H9 (cell line): ENCODE data around the gene SRGAP2C. TPM values are rescaled to one million over a fixed set of nuclear protein-coding genes. Genes with fewer than 3 reads are reported as not detected.
"Not testable (repeated sequence)": the region's sequence is repeated elsewhere in the genome, so short reads cannot be mapped to it uniquely, and the experiment has no call there.

Source experiments
- DNase-seq: peaks from one replicate; pipeline ENCODE4 v3.0.0-alpha.2; 2017
- H2AFZ ChIP-seq: one replicate; pipeline ENCODE4 v1.6.1; 2013; ENCODE audit warnings: mild to moderate bottlenecking, low read length, control low read depth, moderate library complexity
- H2AK5ac ChIP-seq: 2 replicates; pipeline ENCODE4 v1.6.1; 2013; ENCODE audit warnings: low read length, control low read depth, mixed read lengths; ENCODE audit not compliant: insufficient read length
- H2BK120ac ChIP-seq: one replicate; pipeline ENCODE4 v1.6.1; 2013; ENCODE audit warnings: low read depth, mild to moderate bottlenecking, low read length, control low read depth, inconsistent platforms; ENCODE audit not compliant: poor library complexity, severe bottlenecking
- H2BK12ac ChIP-seq: 2 replicates; pipeline ENCODE4 v1.6.1; 2013; ENCODE audit warnings: low read length, control low read depth, mixed read lengths, low read depth; ENCODE audit not compliant: insufficient read length
- H2BK15ac ChIP-seq: 2 replicates; pipeline ENCODE4 v1.6.1; 2013; ENCODE audit warnings: low read depth, low read length, control low read depth
- H2BK20ac ChIP-seq: one replicate; pipeline ENCODE4 v1.6.1; 2013; ENCODE audit warnings: low read depth, mild to moderate bottlenecking, low read length, control low read depth, inconsistent platforms; ENCODE audit not compliant: poor library complexity, severe bottlenecking
- H2BK5ac ChIP-seq: 2 replicates; pipeline ENCODE4 v1.6.1; 2013; ENCODE audit warnings: low read length, control low read depth, mixed read lengths; ENCODE audit not compliant: insufficient read length
- H3K14ac ChIP-seq: 2 replicates; pipeline ENCODE4 v1.6.1; 2013; ENCODE audit warnings: low read length, control low read depth; ENCODE audit not compliant: insufficient read depth
- H3K18ac ChIP-seq: 2 replicates; pipeline ENCODE4 v1.6.1; 2013; ENCODE audit warnings: low read depth, mild to moderate bottlenecking, mixed read lengths, low read length, control low read depth; ENCODE audit not compliant: insufficient read length
- H3K23ac ChIP-seq: 2 replicates; pipeline ENCODE4 v1.6.1; 2013; ENCODE audit warnings: low read length, control low read depth, mixed read lengths, low read depth; ENCODE audit not compliant: insufficient read length
- H3K23me2 ChIP-seq: 2 replicates; pipeline ENCODE4 v1.6.1; 2013; ENCODE audit warnings: low read depth, mild to moderate bottlenecking, mixed read lengths, low read length, control low read depth; ENCODE audit not compliant: insufficient read length, poor library complexity, severe bottlenecking
- H3K27ac ChIP-seq: 2 replicates; pipeline ENCODE4 v1.5.1; 2013; ENCODE audit warnings: low read length, control low read depth, mixed read lengths, low read depth; ENCODE audit not compliant: insufficient read length
- H3K27me3 ChIP-seq: 2 replicates; pipeline ENCODE4 v1.6.1; 2013; ENCODE audit warnings: low read length, control low read depth, inconsistent platforms; ENCODE audit not compliant: insufficient read depth
- H3K4ac ChIP-seq: 2 replicates; pipeline ENCODE4 v1.6.1; 2013; ENCODE audit warnings: low read depth, mild to moderate bottlenecking, control low read depth, inconsistent platforms, low read length, moderate library complexity
- H3K4me1 ChIP-seq: 2 replicates; pipeline ENCODE4 v1.6.1; 2013; ENCODE audit warnings: low read length, control low read depth, inconsistent platforms; ENCODE audit not compliant: insufficient read depth
- H3K4me2 ChIP-seq: 2 replicates; pipeline ENCODE4 v1.6.1; 2013; ENCODE audit warnings: low read length, control low read depth, mixed read lengths; ENCODE audit not compliant: insufficient read length, insufficient read depth
- H3K56ac ChIP-seq: 2 replicates; pipeline ENCODE4 v1.6.1; 2013; ENCODE audit warnings: low read depth, mild to moderate bottlenecking, mixed read lengths, low read length, control low read depth; ENCODE audit not compliant: insufficient read length
- H3K79me1 ChIP-seq: 2 replicates; pipeline ENCODE4 v1.6.1; 2013; ENCODE audit warnings: low read depth, mild to moderate bottlenecking, moderate library complexity, low read length, control low read depth, inconsistent platforms; ENCODE audit not compliant: insufficient read depth, poor library complexity, severe bottlenecking
- H3K79me2 ChIP-seq: 2 replicates; pipeline ENCODE4 v1.6.1; 2013; ENCODE audit warnings: low read length, control low read depth, inconsistent platforms; ENCODE audit not compliant: insufficient read depth
- H3K9ac ChIP-seq: 2 replicates; pipeline ENCODE4 v1.6.1; 2013; ENCODE audit warnings: low read length, control low read depth, mixed read lengths; ENCODE audit not compliant: insufficient read length; ENCODE audit errors: extremely low read depth
- H3K9me3 ChIP-seq: one replicate; pipeline ENCODE4 v1.6.1; 2013; ENCODE audit warnings: low read depth, low read length, inconsistent platforms; ENCODE audit not compliant: control insufficient read depth
- H3T11ph ChIP-seq: one replicate; pipeline ENCODE4 v1.6.1; 2013; ENCODE audit warnings: mild to moderate bottlenecking, low read length, control low read depth, inconsistent platforms
- H4K20me1 ChIP-seq: one replicate; pipeline ENCODE4 v1.6.1; 2013; ENCODE audit not compliant: control insufficient read depth, insufficient read length, insufficient read depth
- H4K5ac ChIP-seq: 2 replicates; pipeline ENCODE4 v1.6.1; 2013; ENCODE audit warnings: low read depth, mild to moderate bottlenecking, mixed read lengths, low read length, control low read depth; ENCODE audit not compliant: insufficient read length
- H4K8ac ChIP-seq: replicated peaks from 2 replicates; pipeline ENCODE4 v1.6.1; 2013; ENCODE audit warnings: low read length, control low read depth, mixed read lengths, low read depth; ENCODE audit not compliant: insufficient read length
- H4K91ac ChIP-seq: 2 replicates; pipeline ENCODE4 v1.6.1; 2013; ENCODE audit warnings: low read depth, mild to moderate bottlenecking, moderate library complexity, mixed read lengths, low read length, control low read depth; ENCODE audit not compliant: insufficient read length
- H3K27ac Mint-ChIP-seq, 3 experiments: 2 replicates in 2 of 3; 3 replicates in 1 of 3; pipeline ENCODE4 v1.8.0; 2020 to 2021; ENCODE audit warnings: mixed read lengths in 3 of 3, mild to moderate bottlenecking in 1 of 3, moderate library complexity in 1 of 3
- H3K27me3 Mint-ChIP-seq: 2 replicates; pipeline ENCODE4 v1.8.0; 2021; ENCODE audit warnings: low read depth, mild to moderate bottlenecking, moderate library complexity, mixed read lengths
- H3K36me3 Mint-ChIP-seq, 3 experiments: 2 replicates in 2 of 3; 3 replicates in 1 of 3; pipeline ENCODE4 v1.8.0; 2020 to 2021; ENCODE audit warnings: low read depth in 3 of 3, mixed read lengths in 3 of 3; ENCODE audit not compliant: insufficient read depth in 1 of 3
- H3K4me1 Mint-ChIP-seq, 2 experiments: 2 replicates each; pipeline ENCODE4 v1.8.0; 2020; ENCODE audit warnings: mixed read lengths in 2 of 2
- H3K4me3 Mint-ChIP-seq, 2 experiments: 2 replicates in 1 of 2; 3 replicates in 1 of 2; pipeline ENCODE4 v1.8.0; 2020 to 2021; ENCODE audit warnings: mild to moderate bottlenecking in 2 of 2, mixed read lengths in 2 of 2, moderate library complexity in 1 of 2
- H3K9me3 Mint-ChIP-seq, 2 experiments: 2 replicates in 1 of 2; 3 replicates in 1 of 2; pipeline ENCODE4 v1.8.0; 2020; ENCODE audit warnings: mild to moderate bottlenecking in 2 of 2, mixed read lengths in 2 of 2, moderate library complexity in 1 of 2
- WGBS: extraction: QIAGEN DNeasy Blood & Tissue Kit; methylation state at CpG from one replicate; pipeline ENCODE4 v1.1.7; 2013; ENCODE audit warnings: missing lambda C conversion rate, low lambda C conversion rate, mixed read lengths; ENCODE audit not compliant: insufficient read length; ENCODE audit errors: extremely low coverage; 5-methylcytosine and 5-hydroxymethylcytosine counted together
- total RNA-seq: library from RNA; stranded (reverse); gene quantifications from 2 replicates; pipeline ENCODE4 v1.2.1, GENCODE V29; 2021

SRGAP2C gene
- total RNA-seq, 1 experiment from 2014 or later: 16.5 TPM

DNA sequence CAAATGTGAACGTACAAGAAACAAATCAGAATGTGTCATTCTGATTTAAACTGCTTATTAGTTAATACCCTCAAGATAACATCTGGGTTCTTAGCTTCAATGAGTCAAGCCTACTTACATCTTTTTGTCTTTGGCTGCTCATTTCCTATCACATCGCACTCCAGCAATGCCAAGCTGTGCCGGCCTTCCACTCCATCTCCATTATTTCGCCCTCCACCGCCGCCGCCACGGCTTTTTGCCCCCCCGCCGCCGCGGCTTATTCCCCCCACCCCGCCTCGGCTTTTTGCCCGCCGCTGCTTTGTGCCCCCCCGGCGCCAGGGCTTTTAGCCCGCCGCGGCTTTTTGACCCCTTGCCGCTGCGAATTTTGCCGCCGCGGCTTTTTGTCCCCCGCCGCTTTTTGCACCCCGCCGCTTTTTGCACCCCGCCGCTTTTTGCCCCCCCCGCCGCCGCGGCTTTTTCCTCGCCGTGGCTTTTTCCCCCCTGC, 211.0 kb downstream of the SRGAP2C start:
- DNase-seq, H3K9me3 Mint-ChIP-seq, H3K27ac ChIP-seq, H3K4me1 Mint-ChIP-seq, H3K14ac ChIP-seq, H4K91ac ChIP-seq, H3K27me3 ChIP-seq, H2BK20ac ChIP-seq, H4K5ac ChIP-seq, H2BK120ac ChIP-seq, H3K9ac ChIP-seq, H3K27ac Mint-ChIP-seq, H3K4ac ChIP-seq, H3K23ac ChIP-seq, H2AK5ac ChIP-seq, H3K36me3 Mint-ChIP-seq, H3K56ac ChIP-seq, H3T11ph ChIP-seq, H4K20me1 ChIP-seq, H3K79me2 ChIP-seq, H3K23me2 ChIP-seq, H2BK5ac ChIP-seq, H3K9me3 ChIP-seq, H3K79me1 ChIP-seq, H4K8ac ChIP-seq, H2BK15ac ChIP-seq, H3K4me2 ChIP-seq, H3K4me1 ChIP-seq, H2BK12ac ChIP-seq, H3K18ac ChIP-seq, H2AFZ ChIP-seq: not testable (repeated sequence)
- WGBS: no CpG with 5 or more reads among the region's 38 CpGs
- peak overlapping the region; percentile 79 to 80 for H3K4me3 Mint-ChIP-seq
- H3K27me3 Mint-ChIP-seq: peaks cover 29% of the 10 kb centered on the region

DNA sequence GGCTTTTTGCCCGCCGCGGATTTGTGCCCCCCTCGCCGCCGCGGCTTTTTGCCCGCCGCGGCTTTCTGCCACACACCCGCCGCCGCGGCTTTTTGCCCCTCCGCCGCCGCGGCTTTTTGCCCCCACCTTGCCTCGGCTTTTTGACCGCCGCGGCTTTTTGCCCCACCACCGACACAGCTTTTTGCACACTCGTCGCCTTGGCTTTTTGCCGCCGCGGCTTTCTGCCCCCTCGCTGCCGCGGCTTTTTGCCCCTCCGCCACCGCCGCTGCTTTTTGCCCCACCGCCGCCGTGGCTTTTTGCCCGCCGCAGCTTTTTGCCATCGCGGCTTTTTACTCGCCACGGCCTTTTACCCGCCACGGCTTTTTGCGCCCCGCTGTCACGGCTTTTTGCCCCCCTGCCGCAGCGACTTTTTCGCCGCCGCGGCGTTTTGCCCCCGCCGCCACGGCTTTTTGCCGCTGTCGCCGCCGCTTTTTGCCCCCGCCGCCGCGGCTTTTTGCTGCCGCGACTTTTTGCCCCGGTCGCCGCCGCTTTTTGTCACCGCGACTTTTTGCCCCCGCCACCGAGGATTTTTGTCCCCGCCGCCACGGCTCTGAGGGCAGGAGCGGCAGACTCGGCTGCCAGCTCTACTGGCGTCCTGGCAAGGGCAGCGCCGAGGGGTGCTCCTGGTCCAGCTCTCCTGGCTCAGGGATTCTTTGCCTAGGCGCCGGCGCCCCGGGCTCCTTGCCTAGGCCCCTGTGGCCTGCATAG, 211.7 kb downstream of the SRGAP2C start:
- H2BK12ac ChIP-seq, H4K91ac ChIP-seq, H3K4me1 ChIP-seq, H3K27ac Mint-ChIP-seq, H3K27me3 ChIP-seq, H3K79me2 ChIP-seq, H3K14ac ChIP-seq, H2BK5ac ChIP-seq, H4K20me1 ChIP-seq, H4K8ac ChIP-seq, H2BK15ac ChIP-seq, H3K9ac ChIP-seq, H3K79me1 ChIP-seq, H3K9me3 ChIP-seq, H4K5ac ChIP-seq, H3T11ph ChIP-seq, H3K56ac ChIP-seq, H2BK120ac ChIP-seq, H2AK5ac ChIP-seq, H3K4ac ChIP-seq, DNase-seq, H3K23ac ChIP-seq, H3K18ac ChIP-seq, H3K23me2 ChIP-seq, H2AFZ ChIP-seq, H3K27ac ChIP-seq, H2BK20ac ChIP-seq: not testable (repeated sequence)
- peaks cover 0 to 13% of the 10 kb centered on the region in 2 experiments; a peak in 2 of 4 replicates for H3K4me1 Mint-ChIP-seq
- peaks cover 32% of the 10 kb centered on the region for H3K27me3 Mint-ChIP-seq
- H3K9me3 Mint-ChIP-seq: peaks cover 14 to 16% of the 10 kb centered on the region in 2 experiments
- peak overlapping the region; percentile 25 for H3K4me2 ChIP-seq
- peak overlapping the region; percentile 79 to 89 for H3K4me3 Mint-ChIP-seq
- no CpG with 5 or more reads among the region's 88 CpGs for WGBS
- peaks cover 13 to 16% (median 15%) of the 10 kb centered on the region in 3 experiments for H3K36me3 Mint-ChIP-seq
